CD4-positive, alpha-beta memory T cell (primary cell): ENCODE measurements around the gene DNAJC19. TPM values are rescaled to one million over a fixed set of nuclear protein-coding genes. Genes with fewer than 3 reads are reported as not detected.

Source experiments
- CTCF ChIA-PET: fragments of 350-600 bp; sonication (Branson Sonifier 250); formaldehyde crosslinking; loops from one replicate; lab custom pipeline; 2021; ENCODE audit warnings: inconsistent platforms; ENCODE audit not compliant: partially characterized antibody; lab: Charles Lee
- POLR2A ChIA-PET: fragments of 350-600 bp; sonication (Branson Sonifier 250); formaldehyde crosslinking; loops from one replicate; lab custom pipeline; 2021; ENCODE audit not compliant: partially characterized antibody; lab: Charles Lee
- DNase-seq, 5 donors: peaks; one replicate each; pipeline versions ENCODE4 v3.0.0 to v3.0.0-alpha.2; 2020 to 2022; ENCODE audit warnings: mixed read lengths in 1 of 5
- H3K27ac ChIP-seq: one replicate; pipeline ENCODE4 v1.7.0; 2013; ENCODE audit warnings: low read depth, low read length
- H3K27me3 ChIP-seq: 2 replicates; pipeline ENCODE4 v1.7.0; 2013; ENCODE audit warnings: mild to moderate bottlenecking, low read length, moderate library complexity; ENCODE audit not compliant: insufficient read depth
- H3K36me3 ChIP-seq: 2 replicates; pipeline ENCODE4 v1.7.0; 2013; ENCODE audit warnings: mild to moderate bottlenecking, low read length, moderate library complexity; ENCODE audit not compliant: insufficient read depth
- H3K4me1 ChIP-seq: 2 replicates; pipeline ENCODE4 v1.7.0; 2013; ENCODE audit warnings: mild to moderate bottlenecking, low read length, moderate library complexity; ENCODE audit not compliant: insufficient read depth
- H3K4me3 ChIP-seq, 2 donors: one replicate each; pipeline ENCODE4 v1.7.0; 2013; ENCODE audit warnings: low read length in 2 of 2, mild to moderate bottlenecking in 1 of 2
- H3K9me3 ChIP-seq, 2 donors: one replicate each; pipeline ENCODE4 v1.7.0; 2013; ENCODE audit warnings: low read length in 2 of 2, control low read depth in 1 of 2; ENCODE audit not compliant: control insufficient read depth in 1 of 2
- H3K27ac Mint-ChIP-seq, 7 donors: one replicate each; pipeline ENCODE4 v1.8.0; 2020 to 2021; ENCODE audit warnings: mixed read lengths in 7 of 7, mild to moderate bottlenecking in 6 of 7, inconsistent platforms in 3 of 7, moderate library complexity in 3 of 7
- H3K27me3 Mint-ChIP-seq, 2 donors: one replicate each; pipeline ENCODE4 v1.8.0; 2020 to 2021; ENCODE audit warnings: mixed read lengths in 2 of 2
- H3K36me3 Mint-ChIP-seq, 2 donors: one replicate each; pipeline ENCODE4 v1.8.0; 2020 to 2021; ENCODE audit warnings: mixed read lengths in 2 of 2, inconsistent platforms in 1 of 2, mild to moderate bottlenecking in 1 of 2
- H3K4me1 Mint-ChIP-seq, 4 donors: one replicate each; pipeline ENCODE4 v1.8.0; 2020 to 2021; ENCODE audit warnings: mixed read lengths in 4 of 4, mild to moderate bottlenecking in 1 of 4
- H3K4me3 Mint-ChIP-seq, 8 donors: one replicate each; pipeline ENCODE4 v1.8.0; 2020 to 2021; ENCODE audit warnings: mixed read lengths in 8 of 8, mild to moderate bottlenecking in 7 of 8, moderate library complexity in 6 of 8, inconsistent platforms in 3 of 8
- H3K9me3 Mint-ChIP-seq, 8 donors: one replicate each; pipeline ENCODE4 v1.8.0; 2020 to 2021; ENCODE audit warnings: mixed read lengths in 8 of 8, mild to moderate bottlenecking in 5 of 8, inconsistent platforms in 3 of 8, moderate library complexity in 1 of 8
- intact Hi-C: fragments of 100-400 bp; cut with micrococcal nuclease; formaldehyde crosslinking; loops from one replicate; pipeline ENCODE4 v1.15.1; 2023
- polyA plus RNA-seq, 2 donors: library from polyadenylated mRNA; unstranded; fragments of 300-500 nt; fragmentation: Illumina TruSeq; gene quantifications; one replicate each; pipeline ENCODE4 v1.2.3, GENCODE V29; 2021
- total RNA-seq, 2 experiments: library from RNA; stranded (reverse); gene quantifications; one replicate each; pipeline ENCODE4 v1.2.3, GENCODE V29; 2021

Gene DNAJC19
- total RNA-seq (10 to 100 TPM; 59.7 to 60.1 TPM), polyA plus RNA-seq (10 to 100 TPM; 94.1 to 96.8 TPM)

GRCh38 chr3:180989291-180990163 is at the start of gene DNAJC19:
TSS of gene DNAJC19 (minus strand) at chr3:180989736. CDS start at chr3:180989602, 134 bp downstream.
- H3K4me3 ChIP-seq: peak within 1 kb of the TSS; percentile 94 to 98

GRCh38 chr3:181030948-181031347 is 41.4 kb upstream of the DNAJC19 start:
- peaks cover 0 to 16% (median 10%) of the 10 kb centered on the region in 8 donors for H3K9me3 Mint-ChIP-seq
- H3K27me3 Mint-ChIP-seq: no peaks in the 10 kb centered on the region
- Histone ChIP-seq H3K27me3 (no peaks in the 10 kb centered on the region), H3K36me3 (no peaks in the 10 kb centered on the region), H3K27ac (no peak overlapping the region), H3K4me3 (no peak overlapping the region), H3K9me3 (no peaks in the 10 kb centered on the region), H3K4me1 (no peaks in the 10 kb centered on the region)
- no peak for DNase-seq
- H3K27ac Mint-ChIP-seq: no peak overlapping the region
- ChIA-PET POLR2A (no interaction called here), CTCF (no interaction called here)
- intact Hi-C loops: no loop called here
- H3K4me1 Mint-ChIP-seq: no peaks in the 10 kb centered on the region
- H3K36me3 Mint-ChIP-seq: peaks cover 1 to 5% of the 10 kb centered on the region in 2 donors
- H3K4me3 Mint-ChIP-seq: no peak overlapping the region

More at GRCh38 chr3:180989291-180990163, at the start of gene DNAJC19:
- Mint-ChIP-seq H3K4me1 (peaks cover 12 to 47% (median 33%) of the 10 kb centered on the region in 4 donors), H3K9me3 (no peaks in the 10 kb centered on the region), H3K27me3 (peaks cover 0 to 6% of the 10 kb centered on the region in 2 donors), H3K36me3 (peaks cover 13 to 39% of the 10 kb centered on the region in 2 donors), H3K4me3 (peak within 1 kb of the TSS; percentile 93 to 100 (median 98)), H3K27ac (peak within 1 kb of the TSS; percentile 92 to 98 (median 97))
- H3K27me3 ChIP-seq: no peaks in the 10 kb centered on the region
- H3K4me1 ChIP-seq: peaks cover 31% of the 10 kb centered on the region
- peaks cover 6% of the 10 kb centered on the region for H3K36me3 ChIP-seq
- peak; percentile 93 to 96 (median 94) for DNase-seq
- CTCF ChIA-PET: interaction anchor here (0.7 to 3.3 kb wide), 3 partner anchors 14 to 387 kb away, joined by 3 to 14 read pairs (median 3); partner anchors contain the start of genes FXR1 and TTC14
- intact Hi-C loops: loop anchor here (1.0 to 10.0 kb wide), 6 partner anchors 37 to 1695 kb away; partner anchors contain the start of genes FXR1, MRPL47, NDUFB5 and TTC14
- POLR2A ChIA-PET: interaction anchor here (0.7 to 1.5 kb wide), 9 partner anchors 8 to 1841 kb away, joined by 3 to 17 read pairs (median 3); partner anchors contain the start of genes FXR1, MRPL47, NDUFB5 and PIK3CA
- peak within 1 kb of the TSS; percentile 70 for H3K27ac ChIP-seq
- no peaks in the 10 kb centered on the region for H3K9me3 ChIP-seq

- H3K4me3 ChIP-seq: no peak overlapping the region
- no peak overlapping the region for H3K4me3 Mint-ChIP-seq
- peaks cover 1 to 5% of the 10 kb centered on the region in 2 donors for H3K36me3 Mint-ChIP-seq
- no peaks in the 10 kb centered on the region for H3K36me3 ChIP-seq
- DNase-seq: no peak
- no peaks in the 10 kb centered on the region for H3K4me1 ChIP-seq
- no peaks in the 10 kb centered on the region for H3K27me3 ChIP-seq
- no peaks in the 10 kb centered on the region for H3K27me3 Mint-ChIP-seq
- ChIA-PET POLR2A (no interaction called here), CTCF (no interaction called here)
- intact Hi-C loops: no loop called here
- H3K27ac Mint-ChIP-seq: no peak overlapping the region
- peaks cover 0 to 3% of the 10 kb centered on the region in 2 donors for H3K9me3 ChIP-seq
- no peak overlapping the region for H3K27ac ChIP-seq
- no peaks in the 10 kb centered on the region for H3K4me1 Mint-ChIP-seq
- H3K9me3 Mint-ChIP-seq: peaks cover 0 to 35% (median 20%) of the 10 kb centered on the region in 8 donors
Observed at GRCh38 chr3:181025204-181025603, 35.7 kb upstream of the DNAJC19 start.

- no peak for DNase-seq
- no peaks in the 10 kb centered on the region for H3K36me3 ChIP-seq
- H3K4me1 ChIP-seq: no peaks in the 10 kb centered on the region
- H3K9me3 ChIP-seq: no peaks in the 10 kb centered on the region
- H3K36me3 Mint-ChIP-seq: peaks cover 0 to 6% of the 10 kb centered on the region in 2 donors
- H3K4me1 Mint-ChIP-seq: peaks cover 0 to 4% (median under 1%) of the 10 kb centered on the region in 4 donors
- H3K27me3 Mint-ChIP-seq: peaks cover 5 to 10% of the 10 kb centered on the region in 2 donors
- no peak overlapping the region for H3K4me3 ChIP-seq
- no peak overlapping the region for H3K27ac ChIP-seq
- intact Hi-C loops: no loop called here
- no peaks in the 10 kb centered on the region for H3K27me3 ChIP-seq
- no peak overlapping the region for H3K4me3 Mint-ChIP-seq
- POLR2A ChIA-PET: no interaction called here
- CTCF ChIA-PET: no interaction called here
- peaks cover 0 to 5% (median under 1%) of the 10 kb centered on the region in 8 donors for H3K9me3 Mint-ChIP-seq
- no peak overlapping the region for H3K27ac Mint-ChIP-seq
Observed at GRCh38 chr3:181017690-181018089, 28.2 kb upstream of the DNAJC19 start.

DNA sequence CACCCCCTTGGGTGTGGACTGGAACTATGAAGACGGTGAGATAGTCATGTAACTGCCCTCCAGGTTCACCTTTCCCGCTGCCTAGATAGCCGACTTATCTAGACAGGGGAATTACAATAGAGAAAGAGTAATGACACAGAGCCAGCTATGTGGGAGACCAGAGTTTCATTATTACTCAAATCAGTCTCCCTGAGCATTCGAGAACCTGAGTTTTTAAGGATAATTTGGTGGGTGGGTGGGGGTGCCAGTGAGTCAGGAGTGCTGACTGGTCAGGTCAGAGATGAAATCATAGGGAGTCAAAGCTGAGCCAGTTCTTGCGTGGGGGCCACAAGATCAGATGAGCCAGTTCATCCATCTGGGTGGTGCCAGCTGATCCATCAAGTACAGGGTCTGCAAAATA is 19.7 kb upstream of the DNAJC19 start:
- H3K4me3 Mint-ChIP-seq: no peak overlapping the region
- Histone ChIP-seq H3K27ac (no peak overlapping the region), H3K4me1 (no peaks in the 10 kb centered on the region), H3K4me3 (no peak overlapping the region), H3K27me3 (no peaks in the 10 kb centered on the region), H3K36me3 (no peaks in the 10 kb centered on the region), H3K9me3 (no peaks in the 10 kb centered on the region)
- H3K36me3 Mint-ChIP-seq: no peaks in the 10 kb centered on the region
- H3K9me3 Mint-ChIP-seq: peaks cover 0 to 5% (median 1%) of the 10 kb centered on the region in 8 donors
- peaks cover 0 to 3% of the 10 kb centered on the region in 2 donors for H3K27me3 Mint-ChIP-seq
- peaks cover 0 to 2% (median under 1%) of the 10 kb centered on the region in 4 donors for H3K4me1 Mint-ChIP-seq
- no peak for DNase-seq
- no peak overlapping the region for H3K27ac Mint-ChIP-seq
- POLR2A ChIA-PET: no interaction called here
- intact Hi-C loops: no loop called here
- CTCF ChIA-PET: no interaction called here

DNA sequence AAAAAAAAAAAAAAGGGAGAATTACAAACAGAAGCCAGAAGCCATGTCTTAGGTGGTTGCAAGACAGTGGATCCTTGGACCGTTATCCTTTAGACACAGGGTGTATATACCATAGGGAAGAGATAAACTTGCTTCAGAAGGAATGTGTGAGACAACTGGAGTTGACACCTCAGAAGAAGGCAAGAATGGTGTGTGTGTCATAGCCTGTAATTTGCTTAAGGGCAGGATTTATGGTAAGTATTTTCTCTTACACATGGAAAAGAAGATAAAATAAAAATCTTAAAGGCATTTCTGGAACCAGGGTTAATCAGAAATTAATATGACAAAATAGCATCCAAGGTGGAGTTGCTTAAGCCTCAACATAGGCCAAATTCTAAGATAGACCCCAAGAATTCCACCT is 19.3 kb upstream of the DNAJC19 start:
- no peaks in the 10 kb centered on the region for H3K9me3 ChIP-seq
- CTCF ChIA-PET: no interaction called here
- no peaks in the 10 kb centered on the region for H3K27me3 ChIP-seq
- H3K4me3 Mint-ChIP-seq: no peak overlapping the region
- no peak overlapping the region for H3K27ac ChIP-seq
- no peaks in the 10 kb centered on the region for H3K36me3 ChIP-seq
- H3K9me3 Mint-ChIP-seq: peaks cover 0 to 5% (median 1%) of the 10 kb centered on the region in 8 donors
- no peak for DNase-seq
- H3K4me1 Mint-ChIP-seq: peaks cover 0 to 2% (median under 1%) of the 10 kb centered on the region in 4 donors
- peaks cover 0 to 2% of the 10 kb centered on the region in 2 donors for H3K27me3 Mint-ChIP-seq
- H3K4me3 ChIP-seq: no peak overlapping the region
- intact Hi-C loops: no loop called here
- H3K36me3 Mint-ChIP-seq: no peaks in the 10 kb centered on the region
- POLR2A ChIA-PET: no interaction called here
- H3K4me1 ChIP-seq: no peaks in the 10 kb centered on the region
- no peak overlapping the region for H3K27ac Mint-ChIP-seq

DNA sequence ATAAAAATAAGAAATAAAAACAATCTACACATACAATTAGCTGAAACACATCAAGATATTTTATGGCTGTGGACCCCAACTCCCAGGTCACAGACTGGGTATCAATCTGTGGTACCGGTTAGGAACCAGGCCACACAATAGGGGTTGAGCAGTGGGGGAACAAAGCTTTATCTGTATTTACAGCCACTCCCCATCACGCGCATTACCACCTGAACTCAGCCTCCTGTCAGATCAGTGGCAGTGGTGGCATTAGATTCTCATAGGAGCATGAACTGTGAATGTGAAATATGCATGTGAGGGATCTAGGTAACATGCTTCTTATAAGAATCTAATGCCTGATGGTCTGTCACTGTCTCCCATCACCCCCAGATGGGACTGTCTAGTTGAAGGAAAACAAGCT is 17.7 kb upstream of the DNAJC19 start:
- CTCF ChIA-PET: no interaction called here
- no peaks in the 10 kb centered on the region for H3K4me1 ChIP-seq
- POLR2A ChIA-PET: no interaction called here

More for the DNA sequence above, 17.7 kb upstream of the DNAJC19 start:
- H3K27me3 ChIP-seq: no peaks in the 10 kb centered on the region
- no peak overlapping the region for H3K4me3 ChIP-seq
- Mint-ChIP-seq H3K36me3 (peaks cover 0 to 5% of the 10 kb centered on the region in 2 donors), H3K27me3 (peaks cover 2 to 3% of the 10 kb centered on the region in 2 donors), H3K4me3 (no peak overlapping the region), H3K9me3 (peaks cover 0 to 14% (median 11%) of the 10 kb centered on the region in 8 donors), H3K27ac (no peak overlapping the region), H3K4me1 (peaks cover 0 to 1% (median 0%) of the 10 kb centered on the region in 4 donors)
- H3K9me3 ChIP-seq: no peaks in the 10 kb centered on the region
- intact Hi-C loops: no loop called here
- H3K27ac ChIP-seq: no peak overlapping the region
- no peaks in the 10 kb centered on the region for H3K36me3 ChIP-seq
- DNase-seq: no peak
